Brain microvascular endothelial cell (primary cell): ENCODE data around the gene DAD1.
A peak's percentile ranks its signal among the peaks of the same experiment; 100 is the strongest.
"Not testable (repeated sequence)": the region's sequence is repeated elsewhere in the genome, so short reads cannot be mapped to it uniquely, and the experiment has no call there.

Experiments used
- DNase-seq: peaks from one replicate; pipeline ENCODE4 v3.0.0-alpha.2; 2020
- H3K27ac ChIP-seq: fragments of 250-450 bp; sonication (Bioruptor Pico); 2 replicates; pipeline ENCODE4 v1.5.1; 2020; ENCODE audit warnings: mild to moderate bottlenecking, moderate library complexity
- H3K27me3 ChIP-seq: fragments of 250-450 bp; sonication (Bioruptor Pico); replicated peaks from 2 replicates; pipeline ENCODE4 v1.5.1; 2020; ENCODE audit warnings: mild to moderate bottlenecking
- H3K36me3 ChIP-seq: fragments of 250-450 bp; sonication (Bioruptor Pico); replicated peaks from 2 replicates; pipeline ENCODE4 v1.5.1; 2020; ENCODE audit warnings: mild to moderate bottlenecking
- H3K4me3 ChIP-seq: 2 replicates; pipeline ENCODE4 v1.5.1; 2011; ENCODE audit warnings: low read depth, mild to moderate bottlenecking, control low read depth, low read length, moderate library complexity
- CTCF ChIP-seq: IDR thresholded peaks from 2 replicates; pipeline ENCODE4 v1.5.1; 2011; ENCODE audit warnings: low read depth, mild to moderate bottlenecking, moderate library complexity, low read length, control low read depth, inconsistent platforms; ENCODE audit errors: missing control alignments
- in situ Hi-C: cut with HindIII; loops from 2 replicates; pipeline ENCODE4 v1.10.0; 2017; ENCODE audit warnings: low sequenced_read_pairs, low pct_ligation_motif_present

The DAD1 gene

GRCh38 chr14:22589096-22589839, at the start of gene DAD1:
TSS of gene DAD1 (minus strand) at chr14:22589224. CDS start at chr14:22589157, 67 bp downstream.
- H3K27ac ChIP-seq, result peak within 1 kb of the TSS; percentile 98
- DNase-seq, result peak; percentile 100
- no peak for TF ChIP-seq CTCF
- peak within 1 kb of the TSS; percentile 98 for H3K4me3 ChIP-seq
- in situ Hi-C loops, result no loop called here
- peaks cover 2% of the 10 kb centered on the region for H3K36me3 ChIP-seq
- H3K27me3 ChIP-seq, result no peaks in the 10 kb centered on the region

DNA sequence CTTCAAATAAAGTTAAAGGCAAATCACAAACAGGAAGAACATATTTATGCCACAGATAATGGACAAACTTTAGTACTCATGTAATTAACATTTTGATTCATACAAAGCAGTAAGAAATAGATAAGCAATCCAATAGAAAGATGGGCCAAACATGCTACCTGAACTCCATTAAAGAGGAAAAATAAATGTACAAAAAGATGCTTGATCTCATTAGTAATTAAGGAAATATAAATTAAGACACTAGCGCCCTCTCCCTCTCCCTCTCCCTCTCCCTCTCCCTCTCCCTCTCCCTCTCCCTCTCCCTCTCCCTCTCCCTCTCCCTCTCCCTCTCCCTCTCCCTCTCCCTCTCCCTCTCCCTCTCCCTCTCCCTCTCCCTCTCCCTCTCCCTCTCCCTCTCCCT, 47.0 kb upstream of the DAD1 start:
- H3K27me3 ChIP-seq, result not testable (repeated sequence)

GRCh38 chr14:22634233-22634900, 45.3 kb upstream of the DAD1 start:
- in situ Hi-C loops, result no loop called here

More for the DNA sequence above, 47.0 kb upstream of the DAD1 start:
- H3K36me3 ChIP-seq, H3K4me3 ChIP-seq, in situ Hi-C loops, DNase-seq, H3K27ac ChIP-seq: not testable (repeated sequence)

GRCh38 chr14:22630486-22630885, 41.5 kb upstream of the DAD1 start:
- Histone ChIP-seq H3K4me3 (no peak overlapping the region), H3K27ac (no peak overlapping the region), H3K27me3 (no peaks in the 10 kb centered on the region), H3K36me3 (no peaks in the 10 kb centered on the region)
- in situ Hi-C loops, result no loop called here
- no peak for TF ChIP-seq CTCF
- DNase-seq, result peak; percentile 75

More at GRCh38 chr14:22634233-22634900, 45.3 kb upstream of the DAD1 start:
- Histone ChIP-seq H3K27me3 (no peaks in the 10 kb centered on the region), H3K36me3 (no peaks in the 10 kb centered on the region), H3K27ac (no peak overlapping the region), H3K4me3 (no peak overlapping the region)
- DNase-seq, result no peak
- TF ChIP-seq CTCF, result no peak

DNA sequence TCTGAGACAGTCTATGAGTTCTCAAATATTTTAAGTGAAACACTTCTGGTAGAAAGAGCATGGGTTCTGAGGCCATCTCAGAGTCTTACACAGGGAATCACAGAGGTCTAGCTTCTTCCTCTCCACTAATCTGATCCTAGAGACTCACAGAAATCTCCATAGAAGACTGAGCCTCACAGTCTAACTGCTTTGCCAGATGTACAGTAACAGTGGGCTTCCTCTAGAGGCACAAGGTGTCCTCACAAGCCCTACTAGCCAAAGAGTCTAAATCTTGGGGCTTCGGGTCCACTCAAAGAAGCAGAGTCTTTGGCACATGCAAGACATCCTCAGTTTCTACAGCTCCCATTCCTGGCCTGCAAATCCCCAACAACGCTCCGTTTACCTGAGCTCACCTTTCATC, 41.0 kb upstream of the DAD1 start:
- no peak for TF ChIP-seq CTCF
- no peaks in the 10 kb centered on the region for H3K36me3 ChIP-seq

DNA sequence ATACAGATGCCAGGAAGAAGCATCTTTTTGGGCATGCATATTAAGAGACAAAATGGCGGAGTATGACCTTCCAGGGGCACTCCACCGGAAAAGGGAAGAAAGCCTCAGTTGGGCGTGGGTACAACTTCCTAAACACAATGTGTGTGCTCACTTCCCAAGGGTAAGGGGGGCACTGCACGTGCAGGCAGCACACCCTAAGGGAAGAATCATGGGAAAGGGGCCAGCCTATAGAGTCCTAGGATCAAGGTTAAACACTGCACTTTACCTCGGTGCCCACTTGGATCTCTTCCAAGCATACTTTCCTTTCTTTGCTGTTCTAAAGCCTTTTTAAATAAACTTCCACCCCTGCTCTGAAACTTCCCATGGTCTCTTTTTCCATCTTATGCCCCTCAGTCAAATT, 40.3 kb upstream of the DAD1 start:
- in situ Hi-C loops, result no loop called here
- Histone ChIP-seq H3K4me3 (no peak overlapping the region), H3K27me3 (no peaks in the 10 kb centered on the region), H3K27ac (no peak overlapping the region), H3K36me3 (no peaks in the 10 kb centered on the region)
- DNase-seq, result no peak
- TF ChIP-seq CTCF, result no peak

More for the DNA sequence above, 41.0 kb upstream of the DAD1 start:
- in situ Hi-C loops, result no loop called here
- Histone ChIP-seq H3K4me3 (no peak overlapping the region), H3K27me3 (no peaks in the 10 kb centered on the region), H3K27ac (no peak overlapping the region)
- DNase-seq, result no peak
